Panc1 (cell line): ENCODE data around the gene BCAS3. TPM values are rescaled to one million over a fixed set of nuclear protein-coding genes. Genes with fewer than 3 reads are reported as not detected.
"Not testable (repeated sequence)": the region's sequence is repeated elsewhere in the genome, so short reads cannot be mapped to it uniquely, and the experiment has no call there.

Experiments
- ATAC-seq: fragments of 200-7000 bp; cut with Tn5 transposase; 2 replicates; pipeline ENCODE4 v1.9.1; 2020; ENCODE audit warnings: mild to moderate bottlenecking, moderate library complexity
- BruUV-seq: library from RNA; stranded (reverse); fragments of 400-500 nt; replicated peaks from 2 replicates; lab custom pipeline; 2021; lab: Mats Ljungman, UMichigan
- CTCF ChIA-PET: fragments of 300-600 bp; sonication (Branson Sonifier 250); formaldehyde crosslinking; loops from one replicate; lab custom pipeline; 2022; ENCODE audit warnings: antibody characterized with exemption; lab: Charles Lee
- POLR2A ChIA-PET: fragments of 300-600 bp; sonication (Branson Sonifier 250); formaldehyde crosslinking; loops from one replicate; lab custom pipeline; 2022; ENCODE audit warnings: antibody characterized with exemption; lab: Charles Lee
- DNase-seq: peaks from one replicate; pipeline ENCODE4 v3.0.0-alpha.2; 2010; ENCODE audit warnings: low read depth, low spot score
- H3K27ac ChIP-seq: 2 replicates; pipeline ENCODE4 v1.5.1; 2011; ENCODE audit warnings: mild to moderate bottlenecking, low read length, inconsistent platforms
- H3K27me3 ChIP-seq: fragments of 200-500 bp; sonication (Bioruptor generic); 2 replicates; pipeline ENCODE4 v1.6.0; 2014; ENCODE audit warnings: low read length, inconsistent platforms; ENCODE audit not compliant: control insufficient read depth, insufficient read depth
- H3K36me3 ChIP-seq: fragments of 200-500 bp; sonication (Bioruptor generic); 2 replicates; pipeline ENCODE4 v1.5.1; 2014; ENCODE audit warnings: inconsistent platforms, mild to moderate bottlenecking, low read length, moderate library complexity; ENCODE audit not compliant: control insufficient read depth, insufficient read depth
- H3K4me1 ChIP-seq: 2 replicates; pipeline ENCODE4 v1.5.1; 2011; ENCODE audit warnings: inconsistent platforms, mild to moderate bottlenecking, low read length, moderate library complexity; ENCODE audit not compliant: control insufficient read depth, insufficient read depth
- H3K4me3 ChIP-seq, 2 experiments: 2 replicates each; pipeline ENCODE4 v1.5.1; 2011 to 2012; ENCODE audit warnings: low read depth in 2 of 2, low read length in 2 of 2, mild to moderate bottlenecking in 2 of 2, inconsistent platforms in 1 of 2, moderate library complexity in 1 of 2
- H3K9me3 ChIP-seq: fragments of 200-500 bp; sonication (Bioruptor generic); 2 replicates; pipeline ENCODE4 v1.5.1; 2014; ENCODE audit warnings: low read depth, mild to moderate bottlenecking, inconsistent platforms, low read length, moderate library complexity; ENCODE audit not compliant: control insufficient read depth, insufficient read depth
- CTCF ChIP-seq: fragments of 450-650 bp; IDR thresholded peaks from 2 replicates; pipeline ENCODE4 v1.5.1; 2017; ENCODE audit warnings: mild to moderate bottlenecking
- POLR2AphosphoS5 ChIP-seq: IDR thresholded peaks from 2 replicates; pipeline ENCODE4 v1.6.1; 2012; ENCODE audit warnings: mild to moderate bottlenecking, low read depth, low read length, moderate library complexity
- REST ChIP-seq, 2 experiments: IDR thresholded peaks; 2 replicates each; pipeline ENCODE4 v1.6.1; 2011 to 2012; ENCODE audit warnings: low read depth in 2 of 2, control low read depth in 1 of 2, low read length in 1 of 2, mild to moderate bottlenecking in 1 of 2, moderate library complexity in 1 of 2; ENCODE audit not compliant: insufficient read depth in 1 of 2
- SIN3A ChIP-seq: IDR thresholded peaks from 2 replicates; pipeline ENCODE4 v1.6.1; 2012; ENCODE audit warnings: low read depth, mild to moderate bottlenecking, low read length, moderate library complexity, borderline replicate concordance; ENCODE audit not compliant: insufficient read depth
- TCF7L2 ChIP-seq: IDR thresholded peaks from 2 replicates; pipeline ENCODE4 v1.6.1; 2011; ENCODE audit warnings: mild to moderate bottlenecking, low read depth, low read length, inconsistent platforms
- in situ Hi-C: cut with HindIII; loops from 2 replicates; pipeline ENCODE4 v1.10.0; 2016; ENCODE audit warnings: low sequenced_read_pairs, low pct_unique_long_range_greater_than_20kb
- intact Hi-C: fragments of 100-400 bp; cut with micrococcal nuclease; formaldehyde crosslinking; loops from one replicate; pipeline ENCODE4 v1.10.0; 2022; ENCODE audit not compliant: unreplicated experiment
- total RNA-seq: library from RNA; stranded (reverse); gene quantifications from one replicate; pipeline ENCODE4 v1.2.1, GENCODE V29; 2021; ENCODE audit not compliant: unreplicated experiment

Gene BCAS3
- total RNA-seq, 1 experiment from 2014 or later: 9.3 TPM

GRCh38 chr17:61005358-61005757, 327.7 kb downstream of the BCAS3 start:
- Histone ChIP-seq H3K27me3 (no peaks in the 10 kb centered on the region), H3K4me3 (no peak overlapping the region), H3K4me1 (peaks cover 6% of the 10 kb centered on the region; the same call in 1 of the 2 replicates), H3K36me3 (no peaks in the 10 kb centered on the region), H3K27ac (no peak overlapping the region), H3K9me3 (no peaks in the 10 kb centered on the region)
- ATAC-seq (no peak), DNase-seq (no peak)
- POLR2A ChIA-PET: no interaction called here
- in situ Hi-C loops: no loop called here
- BruUV-seq: no TSS peak
- intact Hi-C loops: loop anchor here (10.0 kb wide), 2 partner anchors 149 to 389 kb away; partner anchors contain the start of gene TBX2
- TF ChIP-seq REST (IDR thresholded peaks at IDR 0.05; ENCODE audit: insufficient read depth in 1 of 2, low read depth in 2 of 2, low read length in 1 of 2) (no peak), POLR2AphosphoS5 (no peak), SIN3A (no peak), TCF7L2 (no peak), CTCF (no peak)
- CTCF ChIA-PET: no interaction called here

- in situ Hi-C loops, H3K27ac ChIP-seq, H3K4me3 ChIP-seq, CTCF ChIA-PET, POLR2A ChIA-PET, H3K27me3 ChIP-seq, H3K9me3 ChIP-seq, H3K36me3 ChIP-seq, DNase-seq, ATAC-seq, H3K4me1 ChIP-seq, BruUV-seq: not testable (repeated sequence)
- intact Hi-C loops: loop anchor here (10.0 kb wide), 2 partner anchors 149 to 389 kb away; partner anchors contain the start of gene TBX2
Measured at GRCh38 chr17:61005958-61006357, 328.3 kb downstream of the BCAS3 start.

GRCh38 chr17:61007980-61008379, 330.3 kb downstream of the BCAS3 start:
- ChIA-PET POLR2A (no interaction called here), CTCF (no interaction called here)
- no TSS peak for BruUV-seq
- H3K36me3 ChIP-seq: no peaks in the 10 kb centered on the region
- intact Hi-C loops: loop anchor here (10.0 kb wide), 2 partner anchors 147 to 387 kb away; partner anchors contain the start of gene TBX2
- H3K4me3 ChIP-seq: no peak overlapping the region
- DNase-seq (no peak), ATAC-seq (no peak; the same call in 1 of the 2 replicates)
- peaks cover 6% of the 10 kb centered on the region; the same call in 1 of the 2 replicates for H3K4me1 ChIP-seq
- in situ Hi-C loops: no loop called here
- peak overlapping the region; percentile 40; the same call in 1 of the 2 replicates for H3K27ac ChIP-seq
- H3K27me3 ChIP-seq: no peaks in the 10 kb centered on the region
- TF ChIP-seq POLR2AphosphoS5 (no peak), TCF7L2 (no peak), REST (IDR thresholded peaks at IDR 0.05; ENCODE audit: insufficient read depth in 1 of 2, low read depth in 2 of 2, low read length in 1 of 2) (no peak), CTCF (no peak), SIN3A (no peak)
- no peaks in the 10 kb centered on the region for H3K9me3 ChIP-seq
